Omental fat pad (tissue), 4 donors: ENCODE data around the gene S1PR1. TPM values are rescaled to one million over a fixed set of nuclear protein-coding genes. Genes with fewer than 3 reads are reported as not detected.

Experiments used
- ATAC-seq: fragments of 150-250 bp; one replicate; pipeline ENCODE4 v1.9.1; 2016; ENCODE audit warnings: mild to moderate bottlenecking, moderate library complexity; ENCODE audit not compliant: low FRiP score
- DNase-seq: peaks from one replicate; pipeline ENCODE4 v3.0.0-alpha.2; 2019; ENCODE audit warnings: low spot score
- CTCF ChIP-seq, 3 donors: fragments of 450-650 bp; IDR thresholded peaks; one replicate each; pipeline ENCODE4 v1.5.1; 2016 to 2017; ENCODE audit warnings: antibody characterized with exemption in 3 of 3, mild to moderate bottlenecking in 3 of 3, moderate library complexity in 2 of 3
- total RNA-seq, 4 donors: library from RNA; depleted of rRNA; stranded (reverse); fragments of >200 nt; gene quantifications; one replicate each; pipeline ENCODE4 v1.1.0, GENCODE V29; 2016

The S1PR1 gene
- total RNA-seq, 4 donors from 2014 or later = 44.3 to 236 (median 161) TPM

- ATAC-seq = no peak
- TF ChIP-seq CTCF (IDR thresholded peaks at IDR 0.05) = no peak
- DNase-seq = no peak
Measured at GRCh38 chr1:101275672-101276071, 38.9 kb downstream of the S1PR1 start.

GRCh38 chr1:101276818-101277217 lies 40.0 kb downstream of the S1PR1 start:
- ATAC-seq (no peak), DNase-seq (no peak)
- no peak for TF ChIP-seq CTCF (IDR thresholded peaks at IDR 0.05)

GRCh38 chr1:101278238-101278637 lies 41.4 kb downstream of the S1PR1 start:
- DNase-seq = no peak
- no peak for ATAC-seq
- TF ChIP-seq CTCF (IDR thresholded peaks at IDR 0.05) = no peak

GRCh38 chr1:101278845-101279244 lies 42.0 kb downstream of the S1PR1 start:
- DNase-seq (no peak), ATAC-seq (no peak)
- TF ChIP-seq CTCF (IDR thresholded peaks at IDR 0.05) = no peak

- DNase-seq (no peak), ATAC-seq (no peak)
- TF ChIP-seq CTCF (IDR thresholded peaks at IDR 0.05) = no peak
Measured at GRCh38 chr1:101280049-101280592, 43.3 kb downstream of the S1PR1 start.

GRCh38 chr1:101280942-101281654 lies 44.3 kb downstream of the S1PR1 start:
- TF ChIP-seq CTCF (IDR thresholded peaks at IDR 0.05) = no peak
- ATAC-seq (no peak), DNase-seq (no peak)

GRCh38 chr1:101281751-101282150 lies 44.9 kb downstream of the S1PR1 start:
- no peak for TF ChIP-seq CTCF (IDR thresholded peaks at IDR 0.05)
- DNase-seq (no peak), ATAC-seq (no peak)
